Parietal lobe (tissue), 2 donors: ENCODE results near the gene URI1. TPM values are rescaled to one million over a fixed set of nuclear protein-coding genes. Genes with fewer than 3 reads are reported as not detected.

Source experiments
- small RNA-seq: library from RNA; depleted of rRNA; stranded (forward); fragments of <200 nt; gene quantifications from one replicate; pipeline ENCODE3, GENCODE V24; 2014; ENCODE audit warnings: low replicate concordance
- total RNA-seq: library from RNA; depleted of rRNA; stranded (reverse); fragments of >200 nt; gene quantifications from one replicate; pipeline ENCODE4 v1.2.3, GENCODE V29; 2014

Gene URI1, protein sequence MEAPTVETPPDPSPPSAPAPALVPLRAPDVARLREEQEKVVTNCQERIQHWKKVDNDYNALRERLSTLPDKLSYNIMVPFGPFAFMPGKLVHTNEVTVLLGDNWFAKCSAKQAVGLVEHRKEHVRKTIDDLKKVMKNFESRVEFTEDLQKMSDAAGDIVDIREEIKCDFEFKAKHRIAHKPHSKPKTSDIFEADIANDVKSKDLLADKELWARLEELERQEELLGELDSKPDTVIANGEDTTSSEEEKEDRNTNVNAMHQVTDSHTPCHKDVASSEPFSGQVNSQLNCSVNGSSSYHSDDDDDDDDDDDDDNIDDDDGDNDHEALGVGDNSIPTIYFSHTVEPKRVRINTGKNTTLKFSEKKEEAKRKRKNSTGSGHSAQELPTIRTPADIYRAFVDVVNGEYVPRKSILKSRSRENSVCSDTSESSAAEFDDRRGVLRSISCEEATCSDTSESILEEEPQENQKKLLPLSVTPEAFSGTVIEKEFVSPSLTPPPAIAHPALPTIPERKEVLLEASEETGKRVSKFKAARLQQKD
- total RNA-seq: 67.9 TPM

DNA sequence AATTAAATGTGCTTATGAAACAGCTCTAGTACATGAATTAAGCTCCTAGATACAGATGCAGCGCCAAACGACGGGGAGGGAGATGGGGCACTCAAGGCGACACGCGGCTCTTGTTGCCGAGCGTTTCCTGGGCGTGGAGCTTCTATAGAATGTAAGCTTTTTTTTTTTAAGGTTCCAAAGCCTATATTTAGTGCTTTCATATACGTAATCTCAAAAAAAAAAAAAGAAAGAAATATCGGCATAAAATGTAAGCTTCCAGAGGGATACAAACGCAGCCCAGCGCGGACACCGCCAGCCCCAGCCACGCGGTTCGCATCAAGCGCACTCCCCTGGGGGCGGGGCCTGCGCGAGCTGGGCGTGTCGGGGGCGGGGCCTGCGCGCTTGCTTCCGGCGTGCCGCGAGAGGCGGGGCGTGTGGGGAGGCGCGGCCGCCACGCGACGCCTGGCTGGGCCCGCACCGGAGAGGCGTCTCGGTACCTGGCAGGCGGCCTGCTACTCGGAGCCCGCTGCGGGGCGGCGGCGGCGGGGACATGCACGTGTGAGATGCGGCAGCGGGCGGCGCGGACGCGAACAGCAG, at the start of gene URI1:
Gene URI1, plus strand, starts transcription at position 412 of the 576 bp plus-strand sequence. CDS start 309 bp downstream, outside the sequence.

Small RNA genes within 50 kb of the gene (small RNA-seq; reads per million reads assigned to genes)
- not detected for gene AC008798.1
- not detected for gene TAF9P3

Other genes starting within 250 kb of the URI1 start
- gene C19orf12, start 227.0 kb upstream of the URI1 start, total RNA-seq: 41.0 TPM
- gene CCNE1, start 130.2 kb upstream of the URI1 start, total RNA-seq: 0.63 TPM